SK-N-SH (cell line): ENCODE measurements around the gene TLE1. TPM values are rescaled to one million over a fixed set of nuclear protein-coding genes. Genes with fewer than 3 reads are reported as not detected.

Experiments
- CTCF ChIA-PET: fragments of 300-600, 350-600 bp; formaldehyde crosslinking; extraction: SDS; loops from one replicate; lab custom pipeline; 2021; lab: Yijun Ruan, JAX
- POLR2A ChIA-PET: fragments of 350-600 bp; sonication (Branson Sonifier 250); formaldehyde crosslinking; extraction: SDS; loops from one replicate; lab custom pipeline; 2020; ENCODE audit warnings: antibody characterized with exemption, inconsistent platforms; lab: Yijun Ruan, JAX
- DNase-seq: peaks from one replicate; pipeline ENCODE4 v3.0.0; 2012
- H2AFZ ChIP-seq: fragments of 200-600 bp; sonication (generic); 2 replicates; pipeline ENCODE4 v1.8.1; 2016; ENCODE audit warnings: antibody characterized with exemption, mild to moderate bottlenecking, low read depth
- H3F3A ChIP-seq: fragments of 200-600 bp; sonication (generic); replicated peaks from 2 replicates; pipeline ENCODE3; 2016; ENCODE audit warnings: antibody characterized with exemption, mild to moderate bottlenecking; ENCODE audit not compliant: insufficient read depth
- H3K27ac ChIP-seq, 2 experiments: fragments of 200-500 bp in 1 of 2; fragments of 200-600 bp in 1 of 2; sonication (Bioruptor generic) in 1 of 2; sonication (generic), shearing (Covaris generic) in 1 of 2; 2 replicates each; pipeline versions ENCODE4 v1.5.1 to v1.6.1; 2014 to 2016; ENCODE audit warnings: low read depth in 2 of 2, inconsistent platforms in 1 of 2, low read length in 1 of 2, mild to moderate bottlenecking in 1 of 2, mixed read lengths in 1 of 2
- H3K27me3 ChIP-seq: fragments of 200-600 bp; sonication (generic), shearing (Covaris generic); 2 replicates; pipeline ENCODE4 v1.6.1; 2016; ENCODE audit warnings: mixed run types; ENCODE audit not compliant: insufficient read depth
- H3K36me3 ChIP-seq, 2 experiments: fragments of 200-500 bp in 1 of 2; fragments of 200-600 bp in 1 of 2; sonication (Bioruptor generic) in 1 of 2; sonication (generic) in 1 of 2; replicated peaks in 1 of 2; 2 replicates each; pipeline versions ENCODE3 to v1.5.1; 2014 to 2016; ENCODE audit warnings: low read length in 1 of 2, mild to moderate bottlenecking in 1 of 2; ENCODE audit not compliant: insufficient read depth in 2 of 2, control insufficient read depth in 1 of 2
- H3K4me1 ChIP-seq, 2 experiments: fragments of 200-500 bp in 1 of 2; fragments of 200-600 bp in 1 of 2; sonication (Bioruptor generic) in 1 of 2; sonication (generic), shearing (Covaris generic) in 1 of 2; 2 replicates each; pipeline versions ENCODE4 v1.5.1 to v1.6.1; 2014 to 2016; ENCODE audit warnings: low read depth in 1 of 2, low read length in 1 of 2, mixed run types in 1 of 2; ENCODE audit not compliant: insufficient read depth in 2 of 2, control insufficient read depth in 1 of 2
- H3K4me2 ChIP-seq: fragments of 200-600 bp; sonication (generic), shearing (Covaris generic); 2 replicates; pipeline ENCODE4 v1.6.1; 2017; ENCODE audit warnings: mixed run types
- H3K4me3 ChIP-seq, 2 experiments: fragments of 200-500 bp in 1 of 2; fragments of 200-600 bp in 1 of 2; sonication (Bioruptor generic) in 1 of 2; sonication (generic), shearing (Covaris generic) in 1 of 2; 2 replicates each; pipeline versions ENCODE4 v1.5.1 to v1.8.1; 2014 to 2016; ENCODE audit warnings: low read depth in 2 of 2, inconsistent platforms in 1 of 2, low read length in 1 of 2, mild to moderate bottlenecking in 1 of 2, mixed read lengths in 1 of 2, moderate library complexity in 1 of 2
- H3K79me2 ChIP-seq: fragments of 200-600 bp; sonication (generic); 2 replicates; pipeline ENCODE4 v1.8.1; 2017; ENCODE audit warnings: mild to moderate bottlenecking; ENCODE audit not compliant: insufficient read depth
- H3K9ac ChIP-seq: fragments of 200-600 bp; sonication (generic); 2 replicates; pipeline ENCODE4 v1.6.1; 2017; ENCODE audit warnings: mixed run types
- H3K9me2 ChIP-seq: fragments of 200-600 bp; sonication (generic); 2 replicates; pipeline ENCODE4 v1.6.1; 2017; ENCODE audit warnings: mixed run types
- H3K9me3 ChIP-seq: fragments of 200-600 bp; sonication (generic); 2 replicates; pipeline ENCODE4 v1.6.1; 2017; ENCODE audit warnings: mixed run types, mild to moderate bottlenecking, moderate library complexity
- H4K20me1 ChIP-seq: fragments of 200-600 bp; sonication (generic); 2 replicates; pipeline ENCODE4 v1.6.1; 2017; ENCODE audit warnings: mild to moderate bottlenecking, mixed run types; ENCODE audit not compliant: insufficient read depth
- CHD2 ChIP-seq: fragments of 150-350 bp; IDR thresholded peaks from 2 replicates; pipeline ENCODE4 v1.6.1; 2018; ENCODE audit warnings: low read length; ENCODE audit not compliant: partially characterized antibody
- ELF1 ChIP-seq: IDR thresholded peaks from 2 replicates; pipeline ENCODE4 v1.4.0; 2012
- EP300 ChIP-seq, 2 experiments: IDR thresholded peaks; 2 replicates each; pipeline versions ENCODE4 v1.4.0 to v1.6.1; 2012; ENCODE audit warnings: borderline replicate concordance in 1 of 2, low read depth in 1 of 2, low read length in 1 of 2
- EZH2phosphoT487 ChIP-seq: fragments of 200-600 bp; sonication (generic); IDR thresholded peaks from 2 replicates; pipeline ENCODE4 v1.6.1; 2017; ENCODE audit warnings: low read depth, mixed run types, mild to moderate bottlenecking, antibody characterized with exemption, moderate library complexity, borderline replicate concordance
- FOSL2 ChIP-seq: IDR thresholded peaks from 2 replicates; pipeline ENCODE4 v1.4.0; 2012; ENCODE audit warnings: low read depth, mild to moderate bottlenecking, moderate library complexity, borderline replicate concordance
- FOXJ3 ChIP-seq: sonication (generic); formaldehyde crosslinking; IDR thresholded peaks from 2 replicates; pipeline ENCODE4 v1.5.1; 2020; ENCODE audit warnings: mild to moderate bottlenecking, missing genetic modification reagents
- FOXM1 ChIP-seq: IDR thresholded peaks from 2 replicates; pipeline ENCODE4 v1.4.0; 2012; ENCODE audit warnings: low read depth, mild to moderate bottlenecking
- GABPA ChIP-seq: IDR thresholded peaks from 2 replicates; pipeline ENCODE4 v1.4.0; 2012; ENCODE audit warnings: low read depth, mild to moderate bottlenecking
- GATA2 ChIP-seq: sonication (generic); formaldehyde crosslinking; IDR thresholded peaks from 2 replicates; pipeline ENCODE4 v1.5.0; 2020; ENCODE audit warnings: mild to moderate bottlenecking, missing genetic modification reagents
- JUND ChIP-seq: IDR thresholded peaks from 2 replicates; pipeline ENCODE4 v1.4.0; 2012
- MXI1 ChIP-seq: IDR thresholded peaks from 2 replicates; pipeline ENCODE4 v1.6.1; 2012; ENCODE audit warnings: mild to moderate bottlenecking, low read depth, low read length, improper control_type of control experiment
- POLR2AphosphoS5 ChIP-seq: IDR thresholded peaks from 2 replicates; pipeline ENCODE4 v1.6.1; 2012; ENCODE audit warnings: low read depth, low read length
- RAD21 ChIP-seq: IDR thresholded peaks from 2 replicates; pipeline ENCODE4 v1.6.1; 2012; ENCODE audit warnings: mild to moderate bottlenecking, low read length
- RCOR1 ChIP-seq: fragments of 150-350 bp; IDR thresholded peaks from 2 replicates; pipeline ENCODE4 v1.6.1; 2017; ENCODE audit warnings: antibody characterized with exemption, low read length
- RFX5 ChIP-seq: IDR thresholded peaks from 2 replicates; pipeline ENCODE4 v1.6.1; 2012; ENCODE audit warnings: mild to moderate bottlenecking, improper control_type of control experiment, low read length
- RXRA ChIP-seq: IDR thresholded peaks from 2 replicates; pipeline ENCODE4 v1.4.0; 2012; ENCODE audit warnings: low read depth, mild to moderate bottlenecking, borderline replicate concordance
- TAF1 ChIP-seq: IDR thresholded peaks from 2 replicates; pipeline ENCODE4 v1.6.1; 2012; ENCODE audit warnings: low read depth, mild to moderate bottlenecking, low read length, moderate library complexity, borderline replicate concordance
- TCF12 ChIP-seq: IDR thresholded peaks from 2 replicates; pipeline ENCODE4 v1.4.0; 2012
- TEAD4 ChIP-seq: IDR thresholded peaks from 2 replicates; pipeline ENCODE4 v1.4.0; 2012; ENCODE audit warnings: mild to moderate bottlenecking, borderline replicate concordance; ENCODE audit not compliant: insufficient read depth
- YY1 ChIP-seq: IDR thresholded peaks from 2 replicates; pipeline ENCODE4 v1.4.0; 2012; ENCODE audit warnings: low read depth, mild to moderate bottlenecking
- WGBS: methylation state at CpG from one replicate; pipeline ENCODE4 v1.1.6; 2017; ENCODE audit warnings: low lambda C conversion rate; 5-methylcytosine and 5-hydroxymethylcytosine counted together
- polyA plus RNA-seq, 3 experiments: library from polyadenylated mRNA; depleted of rRNA; stranded (reverse); fragments of >200 nt; gene quantifications; 2 replicates each; pipeline ENCODE4 v1.2.3, GENCODE V29; 2012
- TF ChIP-seq, protein P1 (sequence below): IDR thresholded peaks from 2 replicates; pipeline ENCODE4 v1.4.0; 2012; ENCODE audit warnings: low read depth, borderline replicate concordance
- TF ChIP-seq, protein P2 (sequence below): fragments of 150-350 bp; IDR thresholded peaks from 2 replicates; pipeline ENCODE4 v1.6.1; 2016; ENCODE audit warnings: mild to moderate bottlenecking, low read depth, low read length
- TF ChIP-seq, protein P3 (sequence below): IDR thresholded peaks from 2 replicates; pipeline ENCODE4 v1.6.1; 2012; ENCODE audit warnings: mild to moderate bottlenecking, low read depth, low read length, moderate library complexity
- TF ChIP-seq, protein P4 (sequence below): IDR thresholded peaks from 2 replicates; pipeline ENCODE4 v1.4.0; 2012; ENCODE audit warnings: low read depth, borderline replicate concordance

TLE1 gene
- polyA plus RNA-seq, 1 of the 3 experiments (the other 2 are of a cell fraction) = 33.0 TPM

DNA sequence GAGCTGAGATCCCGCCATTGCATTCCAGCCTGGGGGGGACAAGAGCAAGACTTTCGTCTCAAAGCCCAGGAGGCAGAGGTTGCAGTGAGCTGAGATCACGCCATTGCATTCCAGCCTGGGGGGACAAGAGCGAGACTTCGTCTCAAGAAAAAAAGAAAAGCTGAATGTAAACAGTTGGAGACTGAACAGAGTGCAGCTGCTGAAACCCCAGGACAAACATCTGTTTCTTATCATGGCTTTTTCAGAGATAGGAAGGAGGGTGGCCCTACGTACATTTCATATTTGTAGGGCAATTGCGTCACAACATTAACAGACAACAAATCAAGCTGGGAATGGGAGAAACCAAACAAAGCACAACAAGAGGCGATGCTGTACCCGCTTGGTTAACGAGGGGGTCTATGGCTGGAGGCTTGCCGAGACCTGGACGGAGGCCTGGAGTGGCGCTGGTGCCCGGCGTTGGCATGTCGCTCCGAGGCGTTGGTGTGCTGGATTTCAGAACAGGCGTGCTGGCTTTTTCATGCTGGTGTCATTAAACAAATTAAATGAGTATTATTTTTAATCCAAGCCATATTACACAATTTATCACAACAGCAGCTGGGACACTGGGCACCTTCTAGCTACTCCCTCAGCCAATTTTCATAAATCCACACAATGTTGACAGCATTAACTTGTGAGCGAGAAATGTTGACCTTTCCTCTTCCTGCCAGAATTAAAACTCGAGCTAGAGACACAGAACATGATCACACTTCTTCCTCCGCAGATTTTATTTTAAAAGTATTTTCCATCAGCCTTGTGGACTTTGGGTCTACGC, 76.1 kb downstream of the TLE1 start:
- no peaks in the 10 kb centered on the region for H3K27me3 ChIP-seq
- peaks cover 4% of the 10 kb centered on the region for H3F3A ChIP-seq
- H3K4me2 ChIP-seq = no peak overlapping the region
- WGBS = 74% methylated on average over 23 of the region's 23 CpGs
- H3K4me3 ChIP-seq = no peak overlapping the region
- no peak overlapping the region for H3K9ac ChIP-seq
- no peaks in the 10 kb centered on the region for H3K9me3 ChIP-seq
- H3K4me1 ChIP-seq = peaks cover 8 to 11% of the 10 kb centered on the region in 2 experiments; a peak in 2 of 4 replicates
- ChIA-PET CTCF (interaction anchor here (1.2 to 1.3 kb wide), 3 partner anchors 14 to 36 kb away, joined by 5 read pairs; no protein-coding TSS in a partner anchor), POLR2A (interaction anchor here (0.7 kb wide), 1 partner anchor 15 kb away, joined by 3 read pairs; no protein-coding TSS in a partner anchor)
- H3K36me3 ChIP-seq = peaks cover 12 to 21% of the 10 kb centered on the region in 2 experiments
- no peak overlapping the region for H2AFZ ChIP-seq
- no peaks in the 10 kb centered on the region for H3K79me2 ChIP-seq
- H3K9me2 ChIP-seq = no peaks in the 10 kb centered on the region
- DNase-seq = peak; percentile 89
- no peaks in the 10 kb centered on the region for H4K20me1 ChIP-seq
- H3K27ac ChIP-seq = no peak overlapping the region; a peak in 1 of 4 replicates
- TF ChIP-seq GABPA (no peak), RCOR1 (peak; percentile 96), JUND (no peak), RFX5 (no peak), YY1 (no peak), GATA2 (CRISPR knock-in tag) (peak; percentile 66), EP300 (IDR thresholded peaks at IDR 0.05; ENCODE audit: borderline replicate concordance in 1 of 2, low read depth in 1 of 2, low read length in 1 of 2) (peak in 1 of 2 experiments; percentile 64; a peak in 2 of 4 replicates), FOXJ3 (CRISPR knock-in tag) (peak; percentile 95), TEAD4 (no peak), POLR2AphosphoS5 (no peak), FOSL2 (no peak), TAF1 (no peak), ELF1 (no peak), TCF12 (peak; percentile 60), RAD21 (peak; percentile 36; the same call in 1 of the 2 replicates), CHD2 (peak; percentile 67), MXI1 (peak; percentile 62; the same call in 1 of the 2 replicates), FOXM1 (no peak), EZH2phosphoT487 (no peak), RXRA (no peak)
- TF ChIP-seq, protein P1, sequence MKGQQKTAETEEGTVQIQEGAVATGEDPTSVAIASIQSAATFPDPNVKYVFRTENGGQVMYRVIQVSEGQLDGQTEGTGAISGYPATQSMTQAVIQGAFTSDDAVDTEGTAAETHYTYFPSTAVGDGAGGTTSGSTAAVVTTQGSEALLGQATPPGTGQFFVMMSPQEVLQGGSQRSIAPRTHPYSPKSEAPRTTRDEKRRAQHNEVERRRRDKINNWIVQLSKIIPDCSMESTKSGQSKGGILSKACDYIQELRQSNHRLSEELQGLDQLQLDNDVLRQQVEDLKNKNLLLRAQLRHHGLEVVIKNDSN = no peak
- TF ChIP-seq, protein P2, sequence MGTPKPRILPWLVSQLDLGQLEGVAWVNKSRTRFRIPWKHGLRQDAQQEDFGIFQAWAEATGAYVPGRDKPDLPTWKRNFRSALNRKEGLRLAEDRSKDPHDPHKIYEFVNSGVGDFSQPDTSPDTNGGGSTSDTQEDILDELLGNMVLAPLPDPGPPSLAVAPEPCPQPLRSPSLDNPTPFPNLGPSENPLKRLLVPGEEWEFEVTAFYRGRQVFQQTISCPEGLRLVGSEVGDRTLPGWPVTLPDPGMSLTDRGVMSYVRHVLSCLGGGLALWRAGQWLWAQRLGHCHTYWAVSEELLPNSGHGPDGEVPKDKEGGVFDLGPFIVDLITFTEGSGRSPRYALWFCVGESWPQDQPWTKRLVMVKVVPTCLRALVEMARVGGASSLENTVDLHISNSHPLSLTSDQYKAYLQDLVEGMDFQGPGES = no peak
- TF ChIP-seq, protein P3, sequence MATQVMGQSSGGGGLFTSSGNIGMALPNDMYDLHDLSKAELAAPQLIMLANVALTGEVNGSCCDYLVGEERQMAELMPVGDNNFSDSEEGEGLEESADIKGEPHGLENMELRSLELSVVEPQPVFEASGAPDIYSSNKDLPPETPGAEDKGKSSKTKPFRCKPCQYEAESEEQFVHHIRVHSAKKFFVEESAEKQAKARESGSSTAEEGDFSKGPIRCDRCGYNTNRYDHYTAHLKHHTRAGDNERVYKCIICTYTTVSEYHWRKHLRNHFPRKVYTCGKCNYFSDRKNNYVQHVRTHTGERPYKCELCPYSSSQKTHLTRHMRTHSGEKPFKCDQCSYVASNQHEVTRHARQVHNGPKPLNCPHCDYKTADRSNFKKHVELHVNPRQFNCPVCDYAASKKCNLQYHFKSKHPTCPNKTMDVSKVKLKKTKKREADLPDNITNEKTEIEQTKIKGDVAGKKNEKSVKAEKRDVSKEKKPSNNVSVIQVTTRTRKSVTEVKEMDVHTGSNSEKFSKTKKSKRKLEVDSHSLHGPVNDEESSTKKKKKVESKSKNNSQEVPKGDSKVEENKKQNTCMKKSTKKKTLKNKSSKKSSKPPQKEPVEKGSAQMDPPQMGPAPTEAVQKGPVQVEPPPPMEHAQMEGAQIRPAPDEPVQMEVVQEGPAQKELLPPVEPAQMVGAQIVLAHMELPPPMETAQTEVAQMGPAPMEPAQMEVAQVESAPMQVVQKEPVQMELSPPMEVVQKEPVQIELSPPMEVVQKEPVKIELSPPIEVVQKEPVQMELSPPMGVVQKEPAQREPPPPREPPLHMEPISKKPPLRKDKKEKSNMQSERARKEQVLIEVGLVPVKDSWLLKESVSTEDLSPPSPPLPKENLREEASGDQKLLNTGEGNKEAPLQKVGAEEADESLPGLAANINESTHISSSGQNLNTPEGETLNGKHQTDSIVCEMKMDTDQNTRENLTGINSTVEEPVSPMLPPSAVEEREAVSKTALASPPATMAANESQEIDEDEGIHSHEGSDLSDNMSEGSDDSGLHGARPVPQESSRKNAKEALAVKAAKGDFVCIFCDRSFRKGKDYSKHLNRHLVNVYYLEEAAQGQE = no peak
- TF ChIP-seq, protein P4, sequence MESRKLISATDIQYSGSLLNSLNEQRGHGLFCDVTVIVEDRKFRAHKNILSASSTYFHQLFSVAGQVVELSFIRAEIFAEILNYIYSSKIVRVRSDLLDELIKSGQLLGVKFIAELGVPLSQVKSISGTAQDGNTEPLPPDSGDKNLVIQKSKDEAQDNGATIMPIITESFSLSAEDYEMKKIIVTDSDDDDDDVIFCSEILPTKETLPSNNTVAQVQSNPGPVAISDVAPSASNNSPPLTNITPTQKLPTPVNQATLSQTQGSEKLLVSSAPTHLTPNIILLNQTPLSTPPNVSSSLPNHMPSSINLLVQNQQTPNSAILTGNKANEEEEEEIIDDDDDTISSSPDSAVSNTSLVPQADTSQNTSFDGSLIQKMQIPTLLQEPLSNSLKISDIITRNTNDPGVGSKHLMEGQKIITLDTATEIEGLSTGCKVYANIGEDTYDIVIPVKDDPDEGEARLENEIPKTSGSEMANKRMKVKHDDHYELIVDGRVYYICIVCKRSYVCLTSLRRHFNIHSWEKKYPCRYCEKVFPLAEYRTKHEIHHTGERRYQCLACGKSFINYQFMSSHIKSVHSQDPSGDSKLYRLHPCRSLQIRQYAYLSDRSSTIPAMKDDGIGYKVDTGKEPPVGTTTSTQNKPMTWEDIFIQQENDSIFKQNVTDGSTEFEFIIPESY = no peak
